IPS DF 6.9 (cell line): ENCODE results near the gene ADAMTSL1.
A peak's percentile ranks its signal among the peaks of the same experiment; 100 is the strongest.

Experiments used
- DNase-seq: peaks from one replicate; pipeline ENCODE4 v3.0.0-alpha.2; 2013; ENCODE audit warnings: low read depth, low spot score
- H3K27ac ChIP-seq: one replicate; pipeline ENCODE4 v1.5.1; 2013; ENCODE audit warnings: low read length, control low read depth
- H3K27me3 ChIP-seq: 2 replicates; pipeline ENCODE4 v1.6.1; 2013; ENCODE audit warnings: mild to moderate bottlenecking, low read length; ENCODE audit not compliant: control insufficient read depth, insufficient read depth
- H3K36me3 ChIP-seq: 2 replicates; pipeline ENCODE4 v1.6.1; 2013; ENCODE audit warnings: low read length; ENCODE audit not compliant: control insufficient read depth, insufficient read depth
- H3K4me1 ChIP-seq: 2 replicates; pipeline ENCODE4 v1.6.1; 2013; ENCODE audit warnings: low read length; ENCODE audit not compliant: control insufficient read depth, insufficient read depth
- H3K4me3 ChIP-seq: 2 replicates; pipeline ENCODE4 v1.5.1; 2013; ENCODE audit warnings: mild to moderate bottlenecking, low read length
- H3K9me3 ChIP-seq: 2 replicates; pipeline ENCODE4 v1.6.1; 2013; ENCODE audit warnings: low read length, inconsistent platforms; ENCODE audit not compliant: control insufficient read depth, insufficient read depth
- WGBS: extraction: QIAGEN DNeasy Blood & Tissue Kit; methylation state at CpG from one replicate; pipeline ENCODE4 v1.1.7; 2013; ENCODE audit warnings: mixed read lengths, missing lambda C conversion rate; ENCODE audit not compliant: insufficient read length, insufficient coverage; 5-methylcytosine and 5-hydroxymethylcytosine counted together

The ADAMTSL1 gene

GRCh38 chr9:18499062-18499461 lies 25.1 kb downstream of the ADAMTSL1 start:
- DNase-seq: no peak
- WGBS: no CpG with 5 or more reads among the region's 3 CpGs
- Histone ChIP-seq H3K27me3 (no peaks in the 10 kb centered on the region), H3K27ac (no peak overlapping the region), H3K4me3 (no peak overlapping the region), H3K36me3 (no peaks in the 10 kb centered on the region), H3K9me3 (no peaks in the 10 kb centered on the region), H3K4me1 (no peaks in the 10 kb centered on the region)

- H3K9me3 ChIP-seq: no peaks in the 10 kb centered on the region
- H3K4me3 ChIP-seq: no peak overlapping the region
- no peaks in the 10 kb centered on the region for H3K4me1 ChIP-seq
- no peak overlapping the region for H3K27ac ChIP-seq
- no peaks in the 10 kb centered on the region for H3K36me3 ChIP-seq
- WGBS: no CpG with 5 or more reads among the region's 1 CpG
- H3K27me3 ChIP-seq: no peaks in the 10 kb centered on the region
- DNase-seq: no peak
These were observed 26.0 kb downstream of the ADAMTSL1 start for GRCh38 chr9:18499980-18500379.

GRCh38 chr9:18500451-18500850 lies 26.5 kb downstream of the ADAMTSL1 start:
- DNase-seq: no peak
- Histone ChIP-seq H3K4me3 (no peak overlapping the region), H3K9me3 (no peaks in the 10 kb centered on the region), H3K36me3 (no peaks in the 10 kb centered on the region), H3K27ac (no peak overlapping the region), H3K27me3 (no peaks in the 10 kb centered on the region), H3K4me1 (no peaks in the 10 kb centered on the region)
- no CpG with 5 or more reads among the region's 1 CpG for WGBS

- H3K9me3 ChIP-seq: no peaks in the 10 kb centered on the region
- no peaks in the 10 kb centered on the region for H3K36me3 ChIP-seq
- no peak for DNase-seq
- no peaks in the 10 kb centered on the region for H3K4me1 ChIP-seq
- no peaks in the 10 kb centered on the region for H3K27me3 ChIP-seq
- H3K4me3 ChIP-seq: no peak overlapping the region
- no CpG with 5 or more reads among the region's 5 CpGs for WGBS
- no peak overlapping the region for H3K27ac ChIP-seq
These were observed 28.0 kb downstream of the ADAMTSL1 start for GRCh38 chr9:18501949-18502348.

- WGBS: no CpG with 5 or more reads among the region's 3 CpGs
- no peak for DNase-seq
- no peak overlapping the region for H3K4me3 ChIP-seq
- no peaks in the 10 kb centered on the region for H3K36me3 ChIP-seq
- H3K4me1 ChIP-seq: no peaks in the 10 kb centered on the region
- H3K9me3 ChIP-seq: no peaks in the 10 kb centered on the region
- no peak overlapping the region for H3K27ac ChIP-seq
- H3K27me3 ChIP-seq: no peaks in the 10 kb centered on the region
These were observed 28.6 kb downstream of the ADAMTSL1 start for GRCh38 chr9:18502546-18502945.

- Histone ChIP-seq H3K27me3 (no peaks in the 10 kb centered on the region), H3K4me3 (no peak overlapping the region)
- no CpG with 5 or more reads among the region's 14 CpGs for WGBS
These were observed 30.8 kb downstream of the ADAMTSL1 start for GRCh38 chr9:18504707-18505106.

DNA sequence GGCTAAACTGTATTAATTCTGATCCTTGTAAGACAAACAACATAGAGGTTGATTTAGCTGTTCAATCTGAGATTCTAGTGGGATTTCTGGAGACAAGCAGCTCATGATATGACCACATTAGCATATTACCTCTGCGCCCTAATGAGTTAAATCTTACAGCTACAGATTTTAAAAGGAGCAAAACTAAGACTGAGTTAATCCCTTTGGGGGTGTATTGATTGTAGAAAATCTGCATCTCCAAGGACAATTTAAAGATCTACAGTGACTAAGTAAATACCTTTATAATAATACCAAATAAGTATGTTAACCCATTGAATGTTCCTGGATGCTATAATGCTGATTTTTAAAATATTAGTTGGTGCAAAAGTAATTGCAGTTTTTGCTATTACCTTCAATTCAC lies 33.2 kb downstream of the ADAMTSL1 start:
- no peak for DNase-seq
- Histone ChIP-seq H3K36me3 (no peaks in the 10 kb centered on the region), H3K4me1 (no peaks in the 10 kb centered on the region), H3K27me3 (no peaks in the 10 kb centered on the region), H3K4me3 (no peak overlapping the region), H3K9me3 (no peaks in the 10 kb centered on the region), H3K27ac (no peak overlapping the region)
- whole genome bisulfite sequencing: no CpG with 5 or more reads among the region's 1 CpG

More at GRCh38 chr9:18504707-18505106, 30.8 kb downstream of the ADAMTSL1 start:
- Histone ChIP-seq H3K36me3 (no peaks in the 10 kb centered on the region), H3K27ac (no peak overlapping the region), H3K9me3 (no peaks in the 10 kb centered on the region), H3K4me1 (no peaks in the 10 kb centered on the region)
- peak; percentile 7 for DNase-seq

DNA sequence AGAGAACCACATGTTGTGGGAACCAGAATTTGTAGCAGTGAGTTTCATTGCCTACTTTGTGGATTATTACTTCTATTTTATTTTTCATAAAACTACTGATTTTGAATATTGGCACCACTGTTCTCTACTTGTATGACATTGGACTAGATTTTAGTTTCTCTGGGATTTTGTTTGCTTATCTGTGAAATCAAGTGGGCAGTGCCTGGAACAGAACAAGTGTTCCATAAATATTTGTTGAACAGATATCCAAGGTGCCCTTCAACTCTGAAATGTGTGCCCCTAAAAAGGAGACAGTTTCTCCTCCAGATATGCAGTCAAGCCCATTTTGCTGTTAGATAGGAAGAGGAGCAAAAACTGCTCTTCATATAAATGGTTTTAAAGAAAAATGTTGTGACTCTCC lies 42.6 kb downstream of the ADAMTSL1 start:
- H3K36me3 ChIP-seq: no peaks in the 10 kb centered on the region
- H3K9me3 ChIP-seq: no peaks in the 10 kb centered on the region
- no peaks in the 10 kb centered on the region for H3K4me1 ChIP-seq
- H3K27ac ChIP-seq: no peak overlapping the region
- no peaks in the 10 kb centered on the region for H3K27me3 ChIP-seq
- no peak overlapping the region for H3K4me3 ChIP-seq
- no peak for DNase-seq

- no peaks in the 10 kb centered on the region for H3K36me3 ChIP-seq
- no CpG with 5 or more reads among the region's 2 CpGs for WGBS
- no peak for DNase-seq
- H3K27me3 ChIP-seq: no peaks in the 10 kb centered on the region
- no peaks in the 10 kb centered on the region for H3K4me1 ChIP-seq
- no peak overlapping the region for H3K27ac ChIP-seq
- no peak overlapping the region for H3K4me3 ChIP-seq
- no peaks in the 10 kb centered on the region for H3K9me3 ChIP-seq
These were observed 43.0 kb downstream of the ADAMTSL1 start for GRCh38 chr9:18516965-18517364.

DNA sequence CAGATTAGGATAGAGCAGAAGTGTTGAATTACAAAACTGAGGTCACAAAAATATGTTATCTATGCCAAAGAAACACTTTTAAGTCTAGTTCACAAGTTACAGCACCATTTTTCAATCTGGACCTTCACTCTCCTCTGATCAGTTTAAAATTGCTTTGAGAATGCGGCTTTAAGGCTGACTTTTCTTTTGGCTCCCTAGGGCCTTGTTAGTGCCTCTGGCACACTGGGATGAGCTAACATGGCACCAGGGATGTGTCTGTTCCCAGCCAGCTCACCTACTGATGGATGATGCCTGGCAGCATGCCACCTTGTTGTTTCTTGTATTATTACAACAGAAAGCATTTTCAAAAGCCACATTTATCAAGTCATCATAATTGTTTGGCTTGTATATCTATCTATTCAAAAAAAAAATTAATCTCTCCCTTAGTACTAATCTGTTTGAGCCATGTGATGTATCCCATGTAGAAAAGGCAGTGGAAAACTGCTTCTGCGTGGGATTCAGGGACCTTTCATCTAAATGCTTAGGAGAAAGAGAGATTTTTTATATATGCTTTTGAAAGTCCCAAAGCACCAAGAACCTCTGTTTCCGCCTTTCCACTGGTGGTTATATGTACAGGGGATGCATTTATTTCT lies 46.6 kb downstream of the ADAMTSL1 start:
- DNase-seq: no peak
- H3K4me1 ChIP-seq: no peaks in the 10 kb centered on the region
- H3K9me3 ChIP-seq: no peaks in the 10 kb centered on the region
- no peaks in the 10 kb centered on the region for H3K36me3 ChIP-seq
- no peak overlapping the region for H3K27ac ChIP-seq
- H3K4me3 ChIP-seq: no peak overlapping the region
- H3K27me3 ChIP-seq: no peaks in the 10 kb centered on the region
- WGBS: no CpG with 5 or more reads among the region's 3 CpGs

DNA sequence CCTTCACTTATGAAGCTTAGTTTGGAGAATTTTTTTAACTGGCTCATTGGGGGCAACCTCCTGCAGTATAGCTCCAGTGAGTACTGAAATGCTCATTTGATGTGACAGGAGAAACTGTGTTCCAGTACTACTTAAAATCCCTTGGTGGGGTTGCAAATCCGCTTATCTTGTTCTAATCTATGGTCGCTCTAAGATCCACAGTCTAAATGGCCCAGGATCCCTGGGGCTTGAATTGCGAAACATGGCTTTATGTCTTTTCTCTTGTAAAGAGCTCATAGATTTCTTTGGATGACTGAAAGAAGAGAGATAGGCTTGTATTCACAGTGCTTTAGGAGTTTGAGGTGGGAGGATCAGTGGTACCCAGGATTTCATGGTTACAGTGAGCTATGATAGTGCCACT lies 52.7 kb downstream of the ADAMTSL1 start:
- WGBS: no CpG with 5 or more reads among the region's 3 CpGs
- Histone ChIP-seq H3K27me3 (no peaks in the 10 kb centered on the region), H3K9me3 (no peaks in the 10 kb centered on the region), H3K4me3 (no peak overlapping the region), H3K27ac (no peak overlapping the region), H3K4me1 (no peaks in the 10 kb centered on the region), H3K36me3 (no peaks in the 10 kb centered on the region)
- DNase-seq: no peak
